Breast epithelium (tissue), 3 donors: ENCODE results near the gene CSH2.

Experiments
- CTCF ChIP-seq, 3 donors: fragments of 450-650 bp; IDR thresholded peaks; one replicate each; pipeline ENCODE4 v1.5.1; 2016 to 2017; ENCODE audit warnings: antibody characterized with exemption in 3 of 3, mild to moderate bottlenecking in 3 of 3, moderate library complexity in 3 of 3
- POLR2AphosphoS5 ChIP-seq, 3 donors: sonication (generic); formaldehyde crosslinking; IDR thresholded peaks; one replicate each; pipeline ENCODE4 v1.6.1; 2017; ENCODE audit warnings: antibody characterized with exemption in 3 of 3

- TF ChIP-seq POLR2AphosphoS5 (IDR thresholded peaks at IDR 0.05) (no peak), CTCF (IDR thresholded peaks at IDR 0.05) (no peak)
Measured at GRCh38 chr17:63837480-63837879, 36.0 kb downstream of the CSH2 start.
